Activated naive CD8-positive, alpha-beta T cell treated with anti-CD3 and anti-CD28 coated beads, Interleukin-2, amount 50 U/mL, for 24 hours (primary cell): ENCODE results near the gene SWAP70.
"Not testable (repeated sequence)": the region's sequence is repeated elsewhere in the genome, so short reads cannot be mapped to it uniquely, and the experiment has no call there.

Experiments
- ATAC-seq: fragments of 150-1000 bp; cut with Tn5 transposase; one replicate; pipeline ENCODE4 v1.10.0; 2021
- DNase-seq: peaks from one replicate; pipeline ENCODE4 v3.0.0; 2021
- H3K27ac Mint-ChIP-seq: one replicate; pipeline ENCODE4 v1.8.0; 2021; ENCODE audit warnings: mild to moderate bottlenecking, mixed read lengths
- H3K27me3 Mint-ChIP-seq: one replicate; pipeline ENCODE4 v1.8.0; 2021; ENCODE audit warnings: mixed read lengths
- H3K36me3 Mint-ChIP-seq: one replicate; pipeline ENCODE4 v1.8.0; 2021; ENCODE audit warnings: low read depth, mixed read lengths
- H3K4me1 Mint-ChIP-seq: one replicate; pipeline ENCODE4 v1.8.0; 2021; ENCODE audit warnings: mixed read lengths
- H3K4me3 Mint-ChIP-seq: one replicate; pipeline ENCODE4 v1.8.0; 2021; ENCODE audit warnings: mild to moderate bottlenecking, moderate library complexity, mixed read lengths
- H3K9me3 Mint-ChIP-seq: one replicate; pipeline ENCODE4 v1.8.0; 2021; ENCODE audit warnings: mixed read lengths

SWAP70 gene

GRCh38 chr11:9736365-9736764, 72.5 kb downstream of the SWAP70 start:
- peaks cover 15% of the 10 kb centered on the region for H3K9me3 Mint-ChIP-seq
- H3K4me1 Mint-ChIP-seq = peaks cover 21% of the 10 kb centered on the region
- peaks cover 25% of the 10 kb centered on the region for H3K36me3 Mint-ChIP-seq
- H3K4me3 Mint-ChIP-seq = no peak overlapping the region
- ATAC-seq (no peak), DNase-seq (no peak)
- no peaks in the 10 kb centered on the region for H3K27me3 Mint-ChIP-seq
- peak overlapping the region; percentile 38 for H3K27ac Mint-ChIP-seq

DNA sequence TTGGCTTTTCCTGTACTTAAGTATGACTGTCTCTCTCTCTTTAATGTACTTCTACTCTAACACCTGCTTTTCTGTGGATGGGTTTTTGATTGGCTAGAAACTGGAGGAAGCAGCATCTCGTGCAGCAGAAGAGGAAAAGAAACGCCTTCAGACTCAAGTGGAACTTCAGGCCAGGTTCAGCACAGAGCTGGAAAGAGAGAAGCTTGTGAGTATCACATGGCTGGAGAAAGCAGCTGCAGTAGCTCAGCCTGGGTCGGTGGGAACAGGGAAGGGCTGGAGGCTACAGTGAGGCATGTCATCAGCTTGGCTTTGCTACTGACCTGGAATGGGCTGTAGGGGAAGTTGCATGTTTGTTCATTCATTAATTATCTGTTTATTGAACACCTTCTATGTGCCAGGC, 74.2 kb downstream of the SWAP70 start:
- Mint-ChIP-seq H3K27ac (no peak overlapping the region), H3K27me3 (no peaks in the 10 kb centered on the region), H3K9me3 (peaks cover 15% of the 10 kb centered on the region), H3K4me1 (peaks cover 21% of the 10 kb centered on the region), H3K36me3 (peaks cover 29% of the 10 kb centered on the region), H3K4me3 (no peak overlapping the region)
- DNase-seq = no peak
- no peak for ATAC-seq

DNA sequence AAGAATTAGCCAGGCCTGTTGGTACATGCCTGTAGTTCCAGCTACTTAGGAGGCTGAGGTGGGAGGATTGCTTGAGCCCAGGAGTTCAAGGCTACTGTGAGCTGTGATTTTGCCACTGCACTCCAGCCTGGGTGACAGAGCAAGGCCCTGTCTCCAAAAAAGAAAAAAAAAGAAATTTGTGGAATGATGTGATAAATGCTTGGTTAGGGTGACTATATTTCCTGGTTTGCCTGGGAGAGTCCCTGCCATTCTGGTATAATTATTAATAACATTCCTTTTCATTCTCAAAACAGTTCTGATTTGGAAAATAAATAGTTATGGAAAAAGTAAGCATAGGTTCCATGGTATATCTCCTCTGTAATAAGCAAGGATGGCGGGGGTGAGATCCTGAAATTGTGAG, 74.8 kb downstream of the SWAP70 start:
- Mint-ChIP-seq H3K36me3 (peaks cover 26% of the 10 kb centered on the region), H3K27ac (no peak overlapping the region)

DNA sequence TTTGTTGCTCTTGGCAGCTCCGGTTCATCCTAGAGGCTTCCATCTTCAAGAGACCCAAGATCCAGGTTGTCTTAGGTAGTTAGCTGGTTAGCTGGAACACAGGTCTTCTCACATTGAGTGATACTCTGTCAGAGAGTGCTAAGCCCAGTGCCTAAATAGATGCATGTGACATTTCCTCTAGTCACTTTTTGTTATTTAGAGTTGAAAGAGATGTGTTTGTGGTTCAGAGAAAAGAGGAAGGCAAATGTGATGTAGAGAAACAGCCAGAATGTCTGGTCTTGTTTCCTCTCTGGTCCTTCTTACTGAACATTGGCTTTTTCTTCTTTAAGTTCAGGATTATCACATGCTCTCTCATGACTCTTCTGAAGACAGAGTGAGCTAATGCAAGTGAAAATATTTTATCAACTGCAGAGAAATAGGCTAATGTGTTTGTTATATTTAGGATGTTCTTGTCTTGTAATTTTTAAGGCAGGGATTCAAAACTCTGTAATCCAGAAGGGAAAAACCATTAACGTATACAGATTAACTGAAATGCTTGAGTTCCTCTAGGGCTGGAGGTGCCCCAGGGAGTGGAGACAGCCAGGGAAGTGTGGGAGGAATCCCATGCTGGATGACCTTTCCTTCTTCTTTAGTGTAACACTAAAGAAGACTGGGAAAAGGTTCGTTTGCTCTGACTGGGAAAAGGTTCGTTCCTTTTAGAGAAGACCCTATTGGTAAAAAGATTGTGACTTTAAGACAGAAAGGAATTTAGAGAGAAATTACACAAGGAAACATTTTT, 75.4 kb downstream of the SWAP70 start:
- H3K36me3 Mint-ChIP-seq = peaks cover 26% of the 10 kb centered on the region
- no peak overlapping the region for H3K4me3 Mint-ChIP-seq
- DNase-seq (no peak), ATAC-seq (peak; percentile 24)
- peaks cover 15% of the 10 kb centered on the region for H3K9me3 Mint-ChIP-seq
- H3K27me3 Mint-ChIP-seq = no peaks in the 10 kb centered on the region
- peaks cover 21% of the 10 kb centered on the region for H3K4me1 Mint-ChIP-seq
- H3K27ac Mint-ChIP-seq = no peak overlapping the region

More for the DNA sequence above, 74.8 kb downstream of the SWAP70 start:
- Mint-ChIP-seq H3K4me1 (peaks cover 21% of the 10 kb centered on the region), H3K27me3 (no peaks in the 10 kb centered on the region), H3K4me3 (no peak overlapping the region), H3K9me3 (peaks cover 15% of the 10 kb centered on the region)
- ATAC-seq (no peak), DNase-seq (no peak)

DNA sequence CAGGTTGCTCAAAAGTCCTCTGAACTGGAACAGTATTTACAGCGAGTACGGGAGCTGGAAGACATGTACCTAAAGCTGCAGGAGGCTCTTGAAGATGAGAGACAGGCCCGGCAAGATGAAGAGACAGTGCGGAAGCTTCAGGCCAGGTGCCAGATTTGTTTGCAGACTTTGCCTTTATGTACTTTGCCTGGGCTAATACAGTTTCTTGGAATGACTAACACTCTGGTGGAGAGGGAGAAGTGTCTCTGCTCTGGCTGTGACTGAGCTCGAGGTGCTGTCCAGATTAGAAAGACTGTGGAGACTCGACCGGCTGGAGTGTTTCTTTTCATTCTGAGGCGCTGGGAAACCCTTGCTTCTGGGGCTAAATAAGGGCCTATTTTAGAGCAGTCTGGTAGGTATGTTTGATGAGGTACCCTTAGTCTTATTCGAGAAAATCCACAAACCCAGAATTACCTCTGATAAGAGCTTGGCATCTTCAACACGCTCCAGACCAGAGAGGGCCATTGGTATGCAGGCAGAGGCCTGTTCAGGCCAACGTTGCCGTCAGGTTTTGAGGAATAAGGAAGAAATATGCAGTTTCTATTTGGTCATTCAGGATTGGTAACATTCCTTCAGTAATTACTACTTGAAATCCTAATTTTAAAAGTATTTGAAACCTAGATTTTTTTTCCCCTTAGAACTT, 76.5 kb downstream of the SWAP70 start:
- DNase-seq = no peak
- Mint-ChIP-seq H3K4me3 (no peak overlapping the region), H3K27me3 (no peaks in the 10 kb centered on the region), H3K27ac (no peak overlapping the region), H3K9me3 (peaks cover 13% of the 10 kb centered on the region), H3K36me3 (peaks cover 22% of the 10 kb centered on the region), H3K4me1 (peaks cover 20% of the 10 kb centered on the region)
- no peak for ATAC-seq

DNA sequence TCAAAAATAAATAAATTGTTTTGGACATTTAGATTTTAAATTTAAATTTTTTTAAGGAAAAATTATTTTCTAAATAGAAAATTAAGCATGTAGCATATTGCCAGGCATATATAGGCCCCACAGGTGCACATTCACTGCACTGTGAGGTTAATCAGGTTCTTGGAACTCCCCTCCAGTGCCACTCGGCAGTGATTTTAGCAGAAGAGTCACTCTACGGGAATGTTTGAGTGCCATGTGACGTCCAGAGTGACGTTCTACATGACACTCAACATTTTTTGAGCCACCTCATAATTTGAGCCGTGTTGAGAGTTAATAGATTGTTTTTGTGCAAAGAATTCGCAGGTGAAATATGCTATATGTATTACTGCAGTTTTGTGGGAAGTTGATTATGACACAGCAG, 77.4 kb downstream of the SWAP70 start:
- DNase-seq (no peak), ATAC-seq (no peak)
- Mint-ChIP-seq H3K9me3 (peaks cover 6% of the 10 kb centered on the region), H3K4me1 (peaks cover 14% of the 10 kb centered on the region), H3K27me3 (no peaks in the 10 kb centered on the region), H3K36me3 (peaks cover 15% of the 10 kb centered on the region), H3K4me3 (no peak overlapping the region), H3K27ac (no peak overlapping the region)

GRCh38 chr11:9743512-9743911, 79.6 kb downstream of the SWAP70 start:
- peaks cover 23% of the 10 kb centered on the region for H3K4me1 Mint-ChIP-seq
- H3K27ac Mint-ChIP-seq, ATAC-seq, H3K9me3 Mint-ChIP-seq, H3K4me3 Mint-ChIP-seq, H3K27me3 Mint-ChIP-seq, DNase-seq: not testable (repeated sequence)
- H3K36me3 Mint-ChIP-seq = peaks cover 11% of the 10 kb centered on the region

- peak overlapping the region; percentile 2 for H3K27ac Mint-ChIP-seq
- no peak overlapping the region for H3K4me3 Mint-ChIP-seq
- DNase-seq = no peak
- H3K36me3 Mint-ChIP-seq = peaks cover 12% of the 10 kb centered on the region
- H3K4me1 Mint-ChIP-seq = peaks cover 18% of the 10 kb centered on the region
- H3K27me3 Mint-ChIP-seq = no peaks in the 10 kb centered on the region
- no peak for ATAC-seq
- H3K9me3 Mint-ChIP-seq = no peaks in the 10 kb centered on the region
Observed at GRCh38 chr11:9745411-9746211, 81.7 kb downstream of the SWAP70 start.

GRCh38 chr11:9747229-9747628, 83.4 kb downstream of the SWAP70 start:
- ATAC-seq (no peak), DNase-seq (no peak)
- Mint-ChIP-seq H3K36me3 (peaks cover 8% of the 10 kb centered on the region), H3K27ac (no peak overlapping the region), H3K4me1 (peaks cover 19% of the 10 kb centered on the region), H3K9me3 (no peaks in the 10 kb centered on the region), H3K4me3 (no peak overlapping the region), H3K27me3 (no peaks in the 10 kb centered on the region)

DNA sequence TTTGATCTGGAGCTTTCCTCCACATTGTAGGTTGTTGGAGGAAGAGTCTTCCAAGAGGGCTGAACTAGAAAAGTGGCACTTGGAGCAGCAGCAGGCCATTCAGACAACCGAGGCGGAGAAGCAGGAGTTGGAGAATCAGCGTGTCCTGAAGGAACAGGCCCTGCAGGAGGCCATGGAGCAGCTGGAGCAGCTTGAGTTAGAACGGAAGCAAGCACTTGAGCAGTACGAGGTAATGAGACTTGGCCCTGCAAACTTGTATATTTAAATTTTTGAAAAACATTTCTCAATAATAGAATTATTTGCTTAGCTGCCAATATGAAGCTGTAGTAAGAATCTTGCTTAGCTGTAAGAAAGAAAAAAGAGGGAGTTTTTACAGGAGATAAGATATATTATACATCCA, 84.0 kb downstream of the SWAP70 start:
- Mint-ChIP-seq H3K27me3 (no peaks in the 10 kb centered on the region), H3K9me3 (no peaks in the 10 kb centered on the region), H3K4me3 (no peak overlapping the region), H3K4me1 (peaks cover 24% of the 10 kb centered on the region), H3K27ac (peak overlapping the region; percentile 54), H3K36me3 (peaks cover 5% of the 10 kb centered on the region)
- ATAC-seq (no peak), DNase-seq (no peak)

- H3K27ac Mint-ChIP-seq = peak overlapping the region; percentile 54
- ATAC-seq = peak; percentile 90
- no peak overlapping the region for H3K4me3 Mint-ChIP-seq
- no peaks in the 10 kb centered on the region for H3K9me3 Mint-ChIP-seq
- H3K27me3 Mint-ChIP-seq = no peaks in the 10 kb centered on the region
- DNase-seq = peak; percentile 60
- H3K4me1 Mint-ChIP-seq = peaks cover 29% of the 10 kb centered on the region
- peaks cover 5% of the 10 kb centered on the region for H3K36me3 Mint-ChIP-seq
Observed at GRCh38 chr11:9748361-9748970, 84.6 kb downstream of the SWAP70 start.

GRCh38 chr11:9750551-9750950, 86.7 kb downstream of the SWAP70 start:
- no peaks in the 10 kb centered on the region for H3K27me3 Mint-ChIP-seq
- no peak for ATAC-seq
- peaks cover 36% of the 10 kb centered on the region for H3K4me1 Mint-ChIP-seq
- no peak overlapping the region for H3K4me3 Mint-ChIP-seq
- DNase-seq = no peak
- H3K36me3 Mint-ChIP-seq = peaks cover 5% of the 10 kb centered on the region
- H3K9me3 Mint-ChIP-seq = no peaks in the 10 kb centered on the region
- no peak overlapping the region for H3K27ac Mint-ChIP-seq

DNA sequence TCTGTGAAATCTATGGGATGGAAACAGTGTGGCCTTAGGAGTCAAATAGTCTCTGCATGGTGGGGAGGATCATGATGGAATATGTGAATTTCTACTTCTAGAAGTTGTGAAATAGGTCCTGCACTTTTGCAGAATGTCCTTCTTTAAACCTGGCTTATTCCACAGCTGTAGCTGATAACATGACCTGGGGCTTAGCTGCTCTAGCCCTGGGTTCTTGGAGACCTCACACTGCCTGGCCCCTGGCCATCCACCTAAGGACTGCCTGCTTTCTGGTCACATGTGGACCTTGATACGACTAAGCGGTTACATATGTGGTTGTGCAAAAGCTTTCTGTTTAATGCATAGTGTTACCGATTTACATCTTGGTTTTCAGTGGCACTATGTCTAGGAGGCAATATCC, 88.2 kb downstream of the SWAP70 start:
- peaks cover 5% of the 10 kb centered on the region for H3K36me3 Mint-ChIP-seq
- DNase-seq (no peak), ATAC-seq (no peak)
- no peak overlapping the region for H3K27ac Mint-ChIP-seq
- H3K27me3 Mint-ChIP-seq = no peaks in the 10 kb centered on the region
- no peaks in the 10 kb centered on the region for H3K9me3 Mint-ChIP-seq
- H3K4me1 Mint-ChIP-seq = peaks cover 46% of the 10 kb centered on the region
- H3K4me3 Mint-ChIP-seq = no peak overlapping the region

DNA sequence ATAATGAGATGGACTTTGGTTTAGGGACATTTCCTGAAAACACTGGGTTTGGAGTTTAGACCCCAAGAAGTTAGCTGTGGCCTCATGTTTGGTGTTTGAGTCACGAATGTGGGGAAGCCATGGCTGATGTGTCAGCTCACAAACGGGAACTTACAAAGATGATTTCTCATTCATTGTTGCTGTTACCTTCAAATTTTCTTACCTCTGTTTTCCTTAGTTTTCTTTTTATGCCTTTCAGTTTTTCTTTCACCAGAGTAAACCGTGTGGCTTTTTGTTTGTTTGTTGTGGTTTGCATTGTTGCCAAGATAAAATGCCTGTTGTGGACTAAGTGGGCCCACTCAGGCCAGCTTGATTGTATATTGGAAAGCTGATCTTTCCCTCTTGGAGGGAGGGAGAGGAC, 89.1 kb downstream of the SWAP70 start:
- Mint-ChIP-seq H3K4me1 (peaks cover 48% of the 10 kb centered on the region), H3K4me3 (no peak overlapping the region), H3K36me3 (peaks cover 4% of the 10 kb centered on the region), H3K27me3 (no peaks in the 10 kb centered on the region), H3K27ac (peak overlapping the region; percentile 77), H3K9me3 (no peaks in the 10 kb centered on the region)
- no peak for ATAC-seq
- DNase-seq = no peak
